HG03097 (cell line): ENCODE results near the gene GSN.

Experiments used
- ATAC-seq: cut with Tn5 transposase; IDR thresholded peaks from one replicate; pipeline ENCODE4 v1.9.1; 2021; ENCODE audit not compliant: unreplicated experiment, low FRiP score

The GSN gene

GRCh38 chr9:121319383-121319780 is 51.4 kb downstream of the GSN start:
- ATAC-seq: no peak

GRCh38 chr9:121321016-121321503 is 53.1 kb downstream of the GSN start:
- no peak for ATAC-seq

DNA sequence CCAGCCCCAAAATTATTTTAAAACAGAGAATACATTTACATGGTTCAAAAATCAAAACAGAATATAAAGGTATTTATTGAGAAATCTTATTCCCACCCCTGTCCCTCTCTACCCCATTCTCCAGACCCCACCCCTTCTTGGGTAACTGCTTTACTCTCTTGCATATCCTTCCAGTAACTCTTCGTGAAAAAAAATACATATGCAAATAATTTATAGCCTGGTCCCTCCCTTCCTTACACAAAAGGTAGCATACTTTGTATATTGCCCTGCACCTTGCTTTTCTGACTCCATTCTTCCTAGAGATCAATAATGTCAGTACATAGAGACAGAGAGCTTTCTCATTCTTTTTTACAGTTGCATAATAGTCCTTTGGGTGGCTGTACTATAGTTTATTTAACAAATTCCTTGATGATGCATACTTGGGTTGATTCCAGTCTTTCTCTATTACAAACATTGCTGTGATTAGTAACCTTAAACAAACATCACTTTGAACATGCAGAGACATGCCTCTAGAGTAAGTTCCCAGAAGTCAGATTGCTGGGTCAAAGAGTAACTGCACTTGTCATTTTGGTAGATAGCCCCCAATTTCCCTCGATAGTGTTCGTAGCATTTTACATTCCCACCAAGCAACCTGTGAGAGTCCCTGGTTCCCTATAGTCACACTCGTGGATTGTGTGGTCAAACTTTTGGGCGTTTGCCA is 54.2 kb downstream of the GSN start:
- ATAC-seq: no peak

DNA sequence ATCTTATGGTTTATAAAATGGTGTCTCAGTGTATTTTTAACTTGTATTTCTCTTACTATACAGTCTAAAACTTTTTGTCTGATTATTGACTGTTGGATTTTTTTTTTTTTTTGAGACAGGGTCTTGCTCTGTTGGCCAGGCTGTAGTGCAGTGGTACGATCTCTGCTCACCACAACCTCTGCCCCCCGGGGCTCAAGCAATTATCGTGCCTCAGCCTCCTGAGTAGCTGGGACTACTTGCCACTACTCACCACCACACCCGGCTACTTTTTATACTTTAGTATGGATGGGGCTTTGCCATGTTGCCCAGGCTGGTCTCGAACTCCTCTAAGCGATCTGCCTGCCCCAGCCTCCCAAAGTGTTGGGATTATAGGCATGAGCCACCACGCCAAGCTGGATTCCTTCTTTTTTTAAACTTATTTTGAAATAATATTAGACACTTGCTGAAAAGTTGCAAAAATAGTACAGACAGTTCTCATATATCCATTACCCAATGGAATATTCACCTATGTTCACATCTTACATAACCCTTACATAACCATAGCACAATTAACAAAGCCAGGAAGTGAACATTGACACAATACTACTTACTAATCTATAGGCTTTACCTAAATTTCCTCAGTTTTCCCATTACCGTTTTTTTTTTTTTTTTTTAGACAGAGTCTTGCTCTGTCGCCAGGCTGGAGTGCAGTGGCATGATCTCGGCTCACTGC is 54.9 kb downstream of the GSN start:
- ATAC-seq: no peak

- ATAC-seq: no peak
Observed at GRCh38 chr9:121323449-121324151, 55.6 kb downstream of the GSN start.

DNA sequence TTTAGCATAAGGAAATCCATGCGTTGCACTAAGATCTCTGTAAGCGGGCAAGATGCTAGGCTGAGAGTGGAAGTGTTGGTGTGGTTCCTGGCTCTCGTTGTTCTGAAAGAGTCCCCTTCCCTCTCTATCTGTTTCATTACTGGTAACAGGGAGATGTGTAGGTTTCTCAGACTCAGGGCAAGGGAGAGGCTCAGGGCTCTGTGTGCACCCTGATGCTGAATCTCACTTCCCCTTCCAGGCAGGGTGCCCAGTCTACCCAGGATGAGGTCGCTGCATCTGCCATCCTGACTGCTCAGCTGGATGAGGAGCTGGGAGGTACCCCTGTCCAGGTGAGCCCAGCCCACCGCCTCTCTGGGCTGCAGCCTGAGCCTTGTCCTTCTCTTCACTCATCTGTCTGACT is 56.4 kb downstream of the GSN start:
- no peak for ATAC-seq

- no peak for ATAC-seq
Observed at GRCh38 chr9:121324755-121325154, 56.8 kb downstream of the GSN start.

- no peak for ATAC-seq
Observed at GRCh38 chr9:121325387-121325786, 57.4 kb downstream of the GSN start.

GRCh38 chr9:121326130-121326838 is 58.3 kb downstream of the GSN start:
- no peak for ATAC-seq

DNA sequence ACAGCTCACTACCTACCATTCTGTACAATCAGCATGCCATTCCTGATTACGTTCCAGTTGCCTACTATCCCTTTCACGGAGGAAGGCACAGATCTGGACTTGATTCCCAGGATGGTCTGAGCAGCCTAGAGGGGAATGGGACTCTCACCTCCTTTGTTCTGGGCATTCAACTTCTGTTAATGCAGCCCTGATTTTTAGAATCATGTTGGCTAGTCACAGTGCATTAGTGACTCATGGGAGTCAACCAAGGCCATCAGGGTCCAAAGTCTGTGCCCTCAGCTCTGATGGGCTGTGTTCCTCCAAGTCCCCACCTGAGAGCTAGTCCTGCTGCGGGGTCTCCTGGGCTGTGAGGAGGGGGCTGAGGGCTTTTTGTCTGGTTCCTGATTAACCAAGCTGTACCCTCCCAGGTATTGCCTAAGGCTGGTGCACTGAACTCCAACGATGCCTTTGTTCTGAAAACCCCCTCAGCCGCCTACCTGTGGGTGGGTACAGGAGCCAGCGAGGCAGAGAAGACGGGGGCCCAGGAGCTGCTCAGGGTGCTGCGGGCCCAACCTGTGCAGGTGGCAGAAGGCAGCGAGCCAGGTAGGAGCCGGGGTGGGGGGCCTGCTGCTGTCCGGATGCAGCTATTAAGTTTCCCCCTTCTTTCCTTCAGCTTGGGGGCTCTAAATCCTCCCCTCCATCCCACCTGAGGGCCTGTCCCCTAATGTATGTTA is 59.1 kb downstream of the GSN start:
- ATAC-seq: no peak

GRCh38 chr9:121328476-121328875 is 60.5 kb downstream of the GSN start:
- no peak for ATAC-seq

- no peak for ATAC-seq
Observed at GRCh38 chr9:121328876-121329681, 61.1 kb downstream of the GSN start.

- no peak for ATAC-seq
Observed at GRCh38 chr9:121331549-121331948, 63.6 kb downstream of the GSN start.

DNA sequence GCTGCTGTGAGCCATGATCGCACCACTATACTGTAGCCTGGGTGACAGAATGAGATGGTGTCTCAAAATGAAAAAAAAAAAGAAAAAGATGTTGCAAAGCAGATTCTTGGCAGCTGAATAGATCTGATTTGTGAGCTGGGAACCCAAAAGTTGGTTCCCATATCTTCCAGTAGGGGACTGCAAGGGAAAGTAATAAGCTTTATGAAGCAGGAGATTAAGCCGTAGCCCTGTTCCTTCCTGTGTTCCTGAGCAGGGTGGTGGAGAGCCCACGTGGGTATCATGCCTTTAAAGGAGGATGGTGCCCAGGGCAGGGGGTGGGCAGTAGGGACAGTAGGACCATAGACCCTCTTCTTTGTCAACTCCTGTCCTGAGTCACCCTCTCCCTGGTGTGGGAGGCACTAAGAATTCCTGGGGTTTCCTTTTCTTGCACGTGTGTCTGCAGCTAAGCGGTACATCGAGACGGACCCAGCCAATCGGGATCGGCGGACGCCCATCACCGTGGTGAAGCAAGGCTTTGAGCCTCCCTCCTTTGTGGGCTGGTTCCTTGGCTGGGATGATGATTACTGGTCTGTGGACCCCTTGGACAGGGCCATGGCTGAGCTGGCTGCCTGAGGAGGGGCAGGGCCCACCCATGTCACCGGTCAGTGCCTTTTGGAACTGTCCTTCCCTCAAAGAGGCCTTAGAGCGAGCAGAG is 64.2 kb downstream of the GSN start:
- ATAC-seq: no peak

GRCh38 chr9:121333950-121334773 is 66.2 kb downstream of the GSN start:
- no peak for ATAC-seq

DNA sequence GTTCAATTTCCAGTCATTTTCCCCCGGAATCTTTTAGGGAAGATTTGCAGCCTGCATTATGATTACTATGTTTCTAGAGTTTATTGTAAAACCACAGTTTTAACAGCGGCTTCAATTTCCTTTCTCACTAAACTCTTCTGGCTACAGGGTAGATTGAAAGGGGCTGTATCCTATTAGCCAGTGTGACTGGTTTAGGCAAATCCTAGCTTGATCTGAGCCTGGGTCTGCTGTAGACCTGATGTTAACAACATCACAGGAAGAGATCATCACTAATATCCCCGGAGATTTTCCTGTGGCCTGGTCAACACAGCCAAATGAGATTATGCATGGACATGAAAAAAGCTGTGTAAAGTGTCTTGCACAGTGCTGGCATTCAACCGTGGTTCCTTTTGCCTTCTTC is 68.7 kb downstream of the GSN start:
- ATAC-seq: no peak

- no peak for ATAC-seq
Observed at GRCh38 chr9:121339437-121339836, 71.5 kb downstream of the GSN start.
